Mesangial cell (primary cell): ENCODE results near the gene AGTPBP1. TPM values are rescaled to one million over a fixed set of nuclear protein-coding genes. Genes with fewer than 3 reads are reported as not detected.

ENCODE experiments used
- total RNA-seq: library from RNA; depleted of rRNA; stranded (reverse); fragments of >200 nt; gene quantifications from 2 replicates; pipeline ENCODE4 v1.2.3, GENCODE V29; 2015

Gene AGTPBP1
- 9.1 and 12.4 TPM in 2 replicates for total RNA-seq

GRCh38 chr9:85741875-85742596 lies at the start of gene AGTPBP1:
Gene AGTPBP1 (minus strand): TSS chr9:85741954. CDS start chr9:85712533, 29,421 bp downstream.

Other genes starting within 250 kb of the AGTPBP1 start
- gene NAA35, start 199.2 kb upstream of the AGTPBP1 start, total RNA-seq: 8.0 and 10.4 TPM in 2 replicates